GM18951 (cell line): Measurements from ENCODE around the gene OR5K4.

Experiments
- POLR2A ChIP-seq: IDR thresholded peaks from 4 replicates; pipeline ENCODE4 v1.6.1; 2011; ENCODE audit warnings: mild to moderate bottlenecking; ENCODE audit not compliant: insufficient read length, insufficient read depth; ENCODE audit errors: extremely low read depth
- in situ Hi-C: fragments of 300-500 bp; cut with MboI; formaldehyde crosslinking; loops from one replicate; pipeline ENCODE4 v1.12.0; 2022; ENCODE audit warnings: low sequenced_read_pairs, mixed read lengths, inconsistent platforms; ENCODE audit not compliant: unreplicated experiment

OR5K4 gene

DNA sequence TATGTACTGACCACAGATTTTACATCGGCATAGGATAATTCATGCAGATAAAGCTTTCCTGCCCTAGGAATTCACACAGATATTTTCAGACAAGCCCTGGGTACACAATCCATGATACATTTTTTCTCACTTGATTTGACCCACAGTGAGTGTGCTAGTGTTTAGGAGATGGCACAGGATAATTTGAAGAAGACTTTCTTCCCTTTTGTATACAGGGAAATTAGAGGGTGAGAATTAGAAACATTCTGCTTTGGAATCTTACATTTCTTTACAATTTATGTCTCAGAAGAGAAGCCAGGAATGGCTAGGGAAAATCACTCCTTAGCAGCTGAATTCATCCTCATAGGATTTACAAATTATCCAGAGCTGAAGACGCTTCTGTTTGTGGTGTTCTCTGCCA lies at the start of gene OR5K4:
OR5K4 (plus strand) TSS at position 301 of the 400 bp plus-strand sequence; CDS start at position 301, 0 bp downstream.
- no peak for TF ChIP-seq POLR2A
- in situ Hi-C loops: no loop called here

GRCh38 chr3:98322101-98322500 lies 31.6 kb upstream of the OR5K4 start:
- in situ Hi-C loops: loop anchor here (10.0 kb wide), 1 partner anchor 137 kb away; no protein-coding TSS in a partner anchor
- TF ChIP-seq POLR2A: no peak

DNA sequence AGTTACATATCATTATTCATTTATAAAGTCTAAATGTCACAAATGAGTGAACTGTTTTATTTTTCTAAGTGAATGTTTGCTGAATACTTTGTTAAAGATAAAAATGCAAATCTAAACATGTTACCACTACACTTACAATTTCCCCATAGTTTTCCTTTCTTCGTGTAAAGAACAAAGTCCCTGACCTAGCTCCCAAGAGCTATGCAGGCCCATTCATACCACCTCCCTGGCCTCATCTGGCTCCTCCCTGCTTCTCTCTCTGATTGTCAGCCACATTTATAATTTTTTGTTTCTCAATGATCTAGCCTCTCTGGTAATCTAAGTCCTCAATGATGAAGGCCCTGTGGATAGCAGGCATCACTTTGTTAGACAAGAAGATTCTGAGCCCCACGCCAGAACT lies 31.0 kb upstream of the OR5K4 start:
- in situ Hi-C loops: loop anchor here (10.0 kb wide), 1 partner anchor 138 kb away; no protein-coding TSS in a partner anchor
- TF ChIP-seq POLR2A: no peak

- in situ Hi-C loops: loop anchor here (10.0 kb wide), 1 partner anchor 139 kb away; no protein-coding TSS in a partner anchor
- TF ChIP-seq POLR2A: no peak
Measured at GRCh38 chr3:98323425-98323824, 30.2 kb upstream of the OR5K4 start.

GRCh38 chr3:98325055-98325454 lies 28.6 kb upstream of the OR5K4 start:
- no peak for TF ChIP-seq POLR2A
- in situ Hi-C loops: loop anchor here (10.0 to 25.0 kb wide), 2 partner anchors 140 to 538 kb away; no protein-coding TSS in a partner anchor

DNA sequence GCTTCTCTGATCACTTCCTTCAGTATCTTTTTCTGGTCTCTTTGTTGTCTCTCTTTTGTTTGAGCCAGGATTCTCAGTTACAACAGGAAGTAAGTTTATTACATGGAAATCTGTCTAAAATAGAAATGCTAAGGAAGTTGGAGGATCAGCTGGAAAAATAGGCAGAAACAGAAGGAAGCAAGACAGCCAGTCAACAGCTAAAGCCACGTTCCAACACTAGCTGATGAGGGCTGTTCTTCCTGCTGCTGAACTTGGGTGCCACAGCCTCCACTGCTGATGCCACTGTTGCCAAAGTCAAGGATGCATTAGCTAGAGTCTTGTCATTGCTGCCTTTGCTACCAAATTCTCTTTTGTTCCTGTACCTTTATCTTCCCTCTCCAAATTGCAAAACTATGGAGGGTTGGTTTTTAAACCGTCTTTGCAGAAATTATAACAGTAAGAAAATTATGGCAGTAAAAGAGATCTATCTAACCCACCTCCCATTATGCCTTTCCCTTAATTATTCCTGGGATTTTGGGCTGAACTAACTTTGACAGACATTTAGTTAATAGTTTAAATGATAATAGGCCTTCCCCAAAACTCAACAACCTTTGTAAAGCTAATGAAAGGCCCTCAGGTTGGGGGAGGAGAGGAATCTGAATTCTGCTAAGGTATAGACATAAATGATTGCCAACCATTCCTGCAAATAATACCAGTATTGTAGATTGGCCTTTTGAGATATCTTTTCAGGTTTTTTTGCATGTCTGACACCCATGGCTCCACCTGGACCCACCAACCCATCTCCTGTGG lies 27.4 kb upstream of the OR5K4 start:
- in situ Hi-C loops: loop anchor here (10.0 to 25.0 kb wide), 2 partner anchors 141 to 539 kb away; no protein-coding TSS in a partner anchor
- TF ChIP-seq POLR2A: no peak

- in situ Hi-C loops: loop anchor here (10.0 to 25.0 kb wide), 2 partner anchors 142 to 540 kb away; no protein-coding TSS in a partner anchor
- TF ChIP-seq POLR2A: no peak
Measured at GRCh38 chr3:98326945-98327344, 26.7 kb upstream of the OR5K4 start.

- TF ChIP-seq POLR2A: no peak
- in situ Hi-C loops: loop anchor here (10.0 to 25.0 kb wide), 2 partner anchors 144 to 542 kb away; no protein-coding TSS in a partner anchor
Measured at GRCh38 chr3:98328933-98329332, 24.7 kb upstream of the OR5K4 start.

DNA sequence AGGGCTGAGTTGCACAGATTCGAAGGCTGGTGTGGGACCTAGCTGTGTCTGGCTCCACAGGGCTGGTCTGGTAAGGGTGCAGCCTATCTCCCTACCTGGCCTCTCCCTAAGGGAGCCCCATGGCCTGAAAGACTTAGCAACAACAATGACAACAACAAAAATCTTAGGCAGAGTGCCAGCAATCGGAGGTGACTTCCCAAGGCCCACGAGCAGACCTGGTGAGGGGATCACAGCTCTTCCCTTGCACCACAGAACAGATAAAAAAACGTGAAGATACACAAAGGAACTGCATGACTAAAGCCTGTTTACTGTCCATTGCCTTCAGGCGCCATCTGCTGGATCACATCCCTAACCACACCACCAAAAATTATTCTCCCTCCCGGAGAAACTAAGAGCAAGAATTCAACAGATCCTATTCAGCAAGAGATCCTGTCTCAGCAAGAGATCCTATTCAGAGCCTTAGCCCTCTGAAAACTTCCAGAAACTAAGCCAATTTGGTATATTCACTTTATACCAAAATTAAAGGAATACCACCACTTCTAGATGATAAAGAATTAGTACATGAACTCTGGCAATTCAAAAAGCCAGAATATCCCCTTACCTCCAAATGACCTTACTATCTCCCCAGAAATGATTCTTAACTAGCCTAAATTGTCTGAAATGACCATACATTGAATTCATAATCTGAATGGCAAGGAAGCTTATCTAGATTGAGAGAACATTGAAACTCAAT lies 24.1 kb upstream of the OR5K4 start:
- TF ChIP-seq POLR2A: no peak
- in situ Hi-C loops: loop anchor here (10.0 to 25.0 kb wide), 5 partner anchors 145 to 542 kb away; partner anchors contain the start of gene GABRR3

GRCh38 chr3:98331329-98331728 lies 22.3 kb upstream of the OR5K4 start:
- in situ Hi-C loops: loop anchor here (10.0 to 25.0 kb wide), 4 partner anchors 253 to 544 kb away; partner anchors contain the start of gene GABRR3
- TF ChIP-seq POLR2A: no peak

DNA sequence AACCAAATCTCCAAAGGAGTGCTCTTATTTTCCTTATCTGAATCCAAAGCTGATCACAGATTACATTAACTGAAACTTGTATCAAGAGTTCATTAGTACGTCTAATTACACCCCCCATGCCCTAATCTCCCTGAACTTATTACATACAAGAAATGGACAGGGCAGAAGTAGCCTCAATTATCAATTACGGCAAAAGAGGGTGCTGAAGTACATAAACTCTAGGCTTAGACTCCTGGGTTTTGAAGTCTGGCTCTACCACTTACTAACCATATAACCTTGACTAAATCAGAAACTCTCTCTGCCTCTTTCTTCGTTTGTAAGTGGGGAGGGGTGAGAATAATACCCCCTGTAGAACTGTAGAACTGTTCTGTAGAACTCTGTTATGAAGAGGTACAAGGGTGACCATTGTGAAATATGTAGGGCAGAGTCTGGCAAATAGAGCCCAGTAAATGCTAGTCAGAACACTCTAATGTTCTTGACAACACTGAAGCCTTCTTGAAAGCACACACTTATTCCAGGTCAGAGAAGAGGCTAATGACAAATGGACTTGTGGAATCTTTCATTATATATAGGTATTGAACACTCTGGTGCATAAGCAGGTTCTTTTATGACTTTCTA lies 19.6 kb upstream of the OR5K4 start:
- TF ChIP-seq POLR2A: no peak
- in situ Hi-C loops: loop anchor here (10.0 to 25.0 kb wide), 4 partner anchors 251 to 547 kb away; partner anchors contain the start of gene GABRR3

DNA sequence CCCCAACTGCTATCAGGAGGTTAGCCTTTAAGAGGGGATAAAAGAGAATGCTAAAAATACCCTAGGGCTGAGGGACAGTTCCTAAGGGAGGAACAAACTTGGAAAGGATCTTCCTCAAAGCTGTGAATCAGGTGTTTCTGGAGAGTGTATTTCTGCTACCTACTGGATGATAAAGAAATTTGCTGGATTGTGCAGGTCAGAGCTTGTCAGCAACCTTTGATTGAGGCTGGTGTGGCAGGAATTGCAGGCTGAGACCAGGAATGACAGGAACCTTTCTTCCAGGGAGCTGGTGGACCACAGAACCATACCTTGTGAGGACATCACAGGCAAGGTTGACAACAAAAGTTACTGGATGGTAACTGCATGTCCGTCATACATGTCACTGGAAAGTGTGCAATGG lies 14.6 kb upstream of the OR5K4 start:
- in situ Hi-C loops: loop anchor here (10.0 to 25.0 kb wide), 4 partner anchors 246 to 552 kb away; partner anchors contain the start of gene GABRR3
- no peak for TF ChIP-seq POLR2A

DNA sequence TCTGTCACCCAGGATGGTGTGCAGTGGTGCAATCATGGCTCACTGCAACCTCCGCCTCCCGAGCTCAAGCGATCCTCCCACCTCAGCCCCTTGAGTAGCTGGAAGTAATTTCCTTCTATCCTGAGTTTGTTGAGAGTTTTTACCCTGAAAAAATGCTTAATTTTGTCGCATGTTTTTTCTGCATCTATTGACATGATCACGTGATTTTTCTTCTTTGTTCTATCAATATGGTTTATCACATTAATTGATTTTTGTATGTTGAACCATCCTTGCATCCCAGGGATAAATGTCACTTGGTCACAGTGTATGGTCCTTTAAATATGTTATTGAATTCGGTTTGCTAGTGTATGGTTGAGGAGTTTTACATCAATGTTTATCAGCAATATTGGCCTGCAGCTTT lies 11.9 kb upstream of the OR5K4 start:
- in situ Hi-C loops: loop anchor here (25.0 kb wide), 1 partner anchor 554 kb away; no protein-coding TSS in a partner anchor
- TF ChIP-seq POLR2A: no peak
